HAP-1 (cell line): Measurements from ENCODE around the gene VWA5B1.

Source experiments
- DNase-seq, 2 experiments: peaks; one replicate each; pipeline ENCODE4 v3.0.0-alpha.2; 2016 to 2020; ENCODE audit warnings: low spot score in 2 of 2
- H3K27me3 ChIP-seq: fragments of 250-450 bp; sonication (Bioruptor Pico); 2 replicates; pipeline ENCODE4 v1.5.1; 2020; ENCODE audit warnings: low read depth, mild to moderate bottlenecking, moderate library complexity
- H3K36me3 ChIP-seq: fragments of 250-450 bp; sonication (Bioruptor Pico); replicated peaks from 2 replicates; pipeline ENCODE4 v1.5.1; 2020; ENCODE audit warnings: mild to moderate bottlenecking
- H3K4me1 ChIP-seq: fragments of 250-450 bp; sonication (Bioruptor Pico); 2 replicates; pipeline ENCODE4 v1.5.1; 2020; ENCODE audit warnings: mild to moderate bottlenecking
- H3K4me3 ChIP-seq: fragments of 250-450 bp; sonication (Bioruptor Pico); 2 replicates; pipeline ENCODE4 v1.5.1; 2020; ENCODE audit warnings: mild to moderate bottlenecking, moderate library complexity
- H3K9me3 ChIP-seq: fragments of 250-450 bp; sonication (Bioruptor Pico); 2 replicates; pipeline ENCODE4 v1.5.1; 2020; ENCODE audit warnings: mild to moderate bottlenecking, moderate library complexity
- in situ Hi-C: fragments of 300-500 bp; cut with MboI; formaldehyde crosslinking; loops from 3 replicates; pipeline ENCODE4 v1.14.3; 2020; ENCODE audit warnings: low sequenced_read_pairs, inconsistent platforms, mixed read lengths

Gene VWA5B1

DNA sequence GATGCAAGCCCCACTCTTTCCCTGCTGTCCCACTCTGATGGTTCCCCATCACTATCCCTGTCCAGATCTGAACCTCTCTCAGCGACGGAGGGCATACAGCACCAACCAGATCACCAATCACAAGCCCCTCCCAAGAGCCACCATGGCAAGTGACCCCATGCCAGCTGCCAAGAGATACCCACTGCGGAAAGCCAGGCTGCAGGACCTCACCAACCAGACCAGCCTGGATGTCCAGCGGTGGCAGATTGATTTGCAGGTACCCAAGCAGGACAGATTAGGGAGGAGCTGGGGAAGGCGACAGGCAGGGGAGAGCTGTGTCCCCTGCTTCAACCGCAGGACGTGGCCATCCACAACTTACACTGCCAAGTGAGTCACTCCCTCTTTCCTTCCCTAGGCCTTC is 46.9 kb downstream of the VWA5B1 start:
- no peaks in the 10 kb centered on the region for H3K4me1 ChIP-seq
- in situ Hi-C loops, result no loop called here
- H3K27me3 ChIP-seq, result peaks cover 17% of the 10 kb centered on the region
- H3K9me3 ChIP-seq, result no peaks in the 10 kb centered on the region
- no peak for DNase-seq
- H3K36me3 ChIP-seq, result no peaks in the 10 kb centered on the region
- no peak overlapping the region for H3K4me3 ChIP-seq

GRCh38 chr1:20339811-20340457 is 49.3 kb downstream of the VWA5B1 start:
- Histone ChIP-seq H3K36me3 (no peaks in the 10 kb centered on the region), H3K4me3 (no peak overlapping the region), H3K27me3 (peaks cover 17% of the 10 kb centered on the region), H3K9me3 (no peaks in the 10 kb centered on the region), H3K4me1 (no peaks in the 10 kb centered on the region)
- DNase-seq, result no peak
- in situ Hi-C loops, result no loop called here

GRCh38 chr1:20342294-20343148 is 51.8 kb downstream of the VWA5B1 start:
- no peak for DNase-seq
- H3K4me1 ChIP-seq, result no peaks in the 10 kb centered on the region
- no peaks in the 10 kb centered on the region for H3K9me3 ChIP-seq
- H3K4me3 ChIP-seq, result no peak overlapping the region
- H3K36me3 ChIP-seq, result no peaks in the 10 kb centered on the region
- in situ Hi-C loops, result no loop called here
- H3K27me3 ChIP-seq, result 0 out of 2 replicates have a peak, but pooled peaks cover 7% of the 10 kb centered on the region

- H3K4me3 ChIP-seq, result no peak overlapping the region
- peak in 1 of 2 experiments; percentile 55 for DNase-seq
- H3K27me3 ChIP-seq, result 0 out of 2 replicates have a peak, but pooled peaks cover 7% of the 10 kb centered on the region
- no peaks in the 10 kb centered on the region for H3K9me3 ChIP-seq
- no peaks in the 10 kb centered on the region for H3K36me3 ChIP-seq
- H3K4me1 ChIP-seq, result no peaks in the 10 kb centered on the region
- in situ Hi-C loops, result no loop called here
These were observed 52.7 kb downstream of the VWA5B1 start for GRCh38 chr1:20343149-20343937.

- H3K27me3 ChIP-seq, result 0 out of 2 replicates have a peak, but pooled peaks cover 7% of the 10 kb centered on the region
- no peak for DNase-seq
- H3K36me3 ChIP-seq, result no peaks in the 10 kb centered on the region
- in situ Hi-C loops, result no loop called here
- H3K4me3 ChIP-seq, result no peak overlapping the region
- no peaks in the 10 kb centered on the region for H3K4me1 ChIP-seq
- no peaks in the 10 kb centered on the region for H3K9me3 ChIP-seq
These were observed 53.2 kb downstream of the VWA5B1 start for GRCh38 chr1:20343938-20344302.

DNA sequence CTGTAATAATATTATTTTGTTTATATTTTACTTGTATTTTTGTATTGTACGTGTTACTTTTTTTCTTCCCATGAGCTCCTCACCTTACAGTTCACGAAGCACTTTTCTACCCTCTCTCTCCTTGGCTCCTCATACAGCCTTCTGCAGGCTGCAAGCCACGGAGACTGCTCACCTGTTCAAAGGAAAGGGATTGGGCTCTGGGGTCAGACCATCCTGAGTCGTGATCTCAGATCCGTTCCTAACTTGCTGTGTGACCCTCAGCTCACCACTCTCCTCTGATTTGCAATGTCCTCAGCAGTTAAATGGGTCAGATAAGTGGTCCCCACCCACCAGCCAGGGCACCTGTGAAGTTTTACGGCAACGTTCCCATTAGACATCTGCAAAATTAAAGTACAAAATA is 54.1 kb downstream of the VWA5B1 start:
- H3K27me3 ChIP-seq, result 0 out of 2 replicates have a peak, but pooled peaks cover 7% of the 10 kb centered on the region
- in situ Hi-C loops, result no loop called here
- no peak for DNase-seq

DNA sequence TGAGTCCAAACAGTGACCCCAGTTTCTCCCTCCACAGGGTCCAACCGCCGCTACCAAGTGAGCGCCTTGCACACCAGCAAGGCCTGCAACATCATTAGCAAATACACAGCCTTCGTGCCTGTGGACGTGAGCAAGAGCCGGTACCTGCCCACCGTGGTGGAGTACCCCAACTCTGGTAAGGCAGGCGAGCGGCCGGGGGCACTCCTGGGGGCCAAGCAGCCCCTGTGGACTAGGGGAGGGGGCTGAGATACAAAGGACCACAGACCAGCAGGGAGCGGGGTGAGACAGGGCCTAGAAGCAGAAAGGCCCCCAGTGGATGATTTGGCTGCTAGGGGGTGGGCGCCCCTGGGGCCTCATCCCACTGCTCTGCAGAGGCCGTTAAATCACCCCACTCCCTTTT is 54.7 kb downstream of the VWA5B1 start:
- DNase-seq, result no peak
- Histone ChIP-seq H3K9me3 (no peaks in the 10 kb centered on the region), H3K4me3 (no peak overlapping the region), H3K27me3 (0 out of 2 replicates have a peak, but pooled peaks cover 7% of the 10 kb centered on the region), H3K4me1 (no peaks in the 10 kb centered on the region), H3K36me3 (no peaks in the 10 kb centered on the region)
- in situ Hi-C loops, result no loop called here

More for the DNA sequence above, 54.1 kb downstream of the VWA5B1 start:
- Histone ChIP-seq H3K4me3 (no peak overlapping the region), H3K9me3 (no peaks in the 10 kb centered on the region), H3K36me3 (no peaks in the 10 kb centered on the region), H3K4me1 (no peaks in the 10 kb centered on the region)

- DNase-seq, result no peak
- H3K4me1 ChIP-seq, result no peaks in the 10 kb centered on the region
- H3K9me3 ChIP-seq, result no peaks in the 10 kb centered on the region
- in situ Hi-C loops, result no loop called here
- H3K27me3 ChIP-seq, result 0 out of 2 replicates have a peak, but pooled peaks cover 7% of the 10 kb centered on the region
- no peaks in the 10 kb centered on the region for H3K36me3 ChIP-seq
- no peak overlapping the region for H3K4me3 ChIP-seq
These were observed 55.8 kb downstream of the VWA5B1 start for GRCh38 chr1:20346433-20346832.

DNA sequence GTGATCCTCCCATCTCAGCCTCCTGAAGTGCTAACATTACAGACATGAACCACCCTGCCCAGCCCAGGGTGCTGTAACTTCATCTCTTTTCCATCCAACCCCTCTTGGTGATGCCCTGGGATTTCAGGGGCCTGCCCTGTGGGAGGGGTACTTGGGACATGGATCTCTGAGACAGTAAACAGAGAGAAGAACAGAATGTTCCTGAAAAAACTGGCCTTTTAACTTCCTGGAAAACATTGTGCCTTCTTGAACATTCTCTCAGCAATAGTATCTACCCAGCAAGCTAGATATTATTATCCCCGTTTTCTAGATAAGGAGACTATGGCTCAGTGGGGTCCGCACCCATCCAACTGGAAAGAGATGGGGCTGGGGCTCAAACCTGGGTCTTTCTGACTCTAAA is 57.0 kb downstream of the VWA5B1 start:
- Histone ChIP-seq H3K4me1 (no peaks in the 10 kb centered on the region), H3K4me3 (no peak overlapping the region), H3K9me3 (no peaks in the 10 kb centered on the region), H3K27me3 (0 out of 2 replicates have a peak, but pooled peaks cover 7% of the 10 kb centered on the region), H3K36me3 (no peaks in the 10 kb centered on the region)
- no peak for DNase-seq
- in situ Hi-C loops, result no loop called here

GRCh38 chr1:20348326-20348915 is 57.7 kb downstream of the VWA5B1 start:
- no peak overlapping the region for H3K4me3 ChIP-seq
- peaks cover 7% of the 10 kb centered on the region; the same call in 1 of the 2 replicates for H3K27me3 ChIP-seq
- no peaks in the 10 kb centered on the region for H3K9me3 ChIP-seq
- no peak for DNase-seq
- in situ Hi-C loops, result no loop called here
- no peaks in the 10 kb centered on the region for H3K4me1 ChIP-seq
- H3K36me3 ChIP-seq, result no peaks in the 10 kb centered on the region

GRCh38 chr1:20349561-20349960 is 58.9 kb downstream of the VWA5B1 start:
- H3K36me3 ChIP-seq, result no peaks in the 10 kb centered on the region
- H3K27me3 ChIP-seq, result peaks cover 9% of the 10 kb centered on the region; the same call in 1 of the 2 replicates
- H3K4me1 ChIP-seq, result no peaks in the 10 kb centered on the region
- DNase-seq, result no peak
- in situ Hi-C loops, result no loop called here
- no peak overlapping the region for H3K4me3 ChIP-seq
- H3K9me3 ChIP-seq, result no peaks in the 10 kb centered on the region

- DNase-seq, result no peak
- H3K36me3 ChIP-seq, result no peaks in the 10 kb centered on the region
- peaks cover 9% of the 10 kb centered on the region for H3K27me3 ChIP-seq
- no peaks in the 10 kb centered on the region for H3K4me1 ChIP-seq
- no peaks in the 10 kb centered on the region for H3K9me3 ChIP-seq
- no peak overlapping the region for H3K4me3 ChIP-seq
- in situ Hi-C loops, result no loop called here
These were observed 59.3 kb downstream of the VWA5B1 start for GRCh38 chr1:20349971-20350370.

DNA sequence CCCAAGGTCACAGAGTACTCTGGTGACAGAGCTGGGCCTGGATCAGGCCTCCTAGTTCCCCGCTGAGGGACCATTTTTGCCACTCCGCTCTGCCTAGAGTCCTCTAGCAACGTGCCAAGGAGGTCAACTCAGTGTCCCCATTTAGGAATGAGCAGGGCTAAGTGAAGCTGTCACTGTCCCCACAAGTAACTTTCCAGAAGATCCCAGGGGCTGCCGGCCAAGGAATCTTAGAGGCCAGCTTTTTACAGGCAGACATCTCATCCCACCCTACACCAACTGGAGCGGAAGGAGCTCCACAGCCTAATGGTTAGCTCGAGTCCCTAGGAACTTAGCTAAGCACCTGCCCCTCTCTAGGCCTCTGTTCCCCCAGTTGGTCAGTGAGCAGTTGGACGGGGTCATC is 59.7 kb downstream of the VWA5B1 start:
- Histone ChIP-seq H3K9me3 (no peaks in the 10 kb centered on the region), H3K36me3 (no peaks in the 10 kb centered on the region), H3K27me3 (peaks cover 10% of the 10 kb centered on the region), H3K4me1 (no peaks in the 10 kb centered on the region), H3K4me3 (no peak overlapping the region)
- no peak for DNase-seq
- in situ Hi-C loops, result no loop called here
